HEK293 (cell line): ENCODE data around the gene LRRC8B.

Experiments used
- BCL11A ChIP-seq: fragments of 450-650 bp; formaldehyde crosslinking; IDR thresholded peaks from 2 replicates; pipeline ENCODE4 v1.5.1; 2016; ENCODE audit warnings: low read depth, missing biosample characterization, missing genetic modification characterization
- HOXC10 ChIP-seq: sonication (generic); formaldehyde crosslinking; IDR thresholded peaks from 2 replicates; pipeline ENCODE4 v1.8.1; 2023; ENCODE audit warnings: mild to moderate bottlenecking, missing genetic modification reagents
- KLF10 ChIP-seq: fragments of 450-650 bp; IDR thresholded peaks from 2 replicates; pipeline ENCODE4 v1.5.1; 2018; ENCODE audit warnings: missing biosample characterization, mild to moderate bottlenecking, missing genetic modification characterization
- KLF16 ChIP-seq: fragments of 450-650 bp; formaldehyde crosslinking; IDR thresholded peaks from 2 replicates; pipeline ENCODE4 v1.5.1; 2017; ENCODE audit warnings: missing biosample characterization, missing genetic modification characterization
- KLF9 ChIP-seq: fragments of 450-650 bp; formaldehyde crosslinking; IDR thresholded peaks from 2 replicates; pipeline ENCODE4 v1.5.1; 2016; ENCODE audit warnings: missing biosample characterization, missing genetic modification characterization, low read depth
- MYNN ChIP-seq: fragments of 450-650 bp; formaldehyde crosslinking; IDR thresholded peaks from 2 replicates; pipeline ENCODE4 v1.5.1; 2016; ENCODE audit warnings: missing biosample characterization, missing genetic modification characterization, borderline replicate concordance
- OVOL3 ChIP-seq: fragments of 450-650 bp; formaldehyde crosslinking; IDR thresholded peaks from 2 replicates; pipeline ENCODE4 v1.5.1; 2016; ENCODE audit warnings: missing biosample characterization, missing genetic modification characterization
- TRIM28 ChIP-seq: IDR thresholded peaks from 2 replicates; pipeline ENCODE4 v1.6.1; 2011; ENCODE audit warnings: low read length, control low read depth, borderline replicate concordance
- YY2 ChIP-seq: fragments of 450-650 bp; formaldehyde crosslinking; IDR thresholded peaks from 2 replicates; pipeline ENCODE4 v1.5.1; 2016; ENCODE audit warnings: missing biosample characterization, missing genetic modification characterization
- ZBTB1 ChIP-seq: fragments of 450-650 bp; formaldehyde crosslinking; IDR thresholded peaks from 2 replicates; pipeline ENCODE4 v1.5.1; 2016; ENCODE audit warnings: missing biosample characterization, missing genetic modification characterization
- ZBTB48 ChIP-seq: fragments of 450-650 bp; formaldehyde crosslinking; IDR thresholded peaks from 2 replicates; pipeline ENCODE4 v1.5.1; 2016; ENCODE audit warnings: missing biosample characterization, missing genetic modification characterization
- ZFP3 ChIP-seq: fragments of 450-650 bp; formaldehyde crosslinking; IDR thresholded peaks from 2 replicates; pipeline ENCODE4 v1.5.1; 2016; ENCODE audit warnings: low read depth, missing biosample characterization, missing genetic modification characterization
- ZFP69B ChIP-seq: fragments of 450-650 bp; formaldehyde crosslinking; IDR thresholded peaks from 2 replicates; pipeline ENCODE4 v1.5.1; 2016; ENCODE audit warnings: missing biosample characterization, missing genetic modification characterization
- ZNF112 ChIP-seq: fragments of 450-650 bp; formaldehyde crosslinking; IDR thresholded peaks from 2 replicates; pipeline ENCODE4 v1.5.0; 2017; ENCODE audit warnings: missing biosample characterization, missing genetic modification characterization
- ZNF132 ChIP-seq: fragments of 450-650 bp; formaldehyde crosslinking; IDR thresholded peaks from 2 replicates; pipeline ENCODE4 v1.5.1; 2017; ENCODE audit warnings: missing biosample characterization, missing genetic modification characterization, borderline replicate concordance
- ZNF155 ChIP-seq: fragments of 450-650 bp; formaldehyde crosslinking; IDR thresholded peaks from 2 replicates; pipeline ENCODE4 v1.5.1; 2016; ENCODE audit warnings: missing biosample characterization, missing genetic modification characterization
- ZNF221 ChIP-seq: fragments of 450-650 bp; formaldehyde crosslinking; IDR thresholded peaks from 2 replicates; pipeline ENCODE4 v1.5.1; 2017; ENCODE audit warnings: missing biosample characterization, missing genetic modification characterization, borderline replicate concordance
- ZNF24 ChIP-seq: fragments of 450-650 bp; formaldehyde crosslinking; IDR thresholded peaks from 2 replicates; pipeline ENCODE4 v1.5.1; 2016; ENCODE audit warnings: missing biosample characterization, missing genetic modification characterization
- ZNF302 ChIP-seq: fragments of 450-650 bp; formaldehyde crosslinking; IDR thresholded peaks from 2 replicates; pipeline ENCODE4 v1.5.1; 2016; ENCODE audit warnings: missing biosample characterization, missing genetic modification characterization, low read depth
- ZNF335 ChIP-seq: fragments of 450-650 bp; formaldehyde crosslinking; conservative IDR thresholded peaks from 2 replicates; pipeline ENCODE4 v1.5.1; 2016; ENCODE audit warnings: missing biosample characterization, missing genetic modification characterization
- ZNF366 ChIP-seq: fragments of 450-650 bp; formaldehyde crosslinking; conservative IDR thresholded peaks from 2 replicates; pipeline ENCODE4 v1.5.1; 2016; ENCODE audit warnings: missing biosample characterization, missing genetic modification characterization
- ZNF423 ChIP-seq: fragments of 450-650 bp; formaldehyde crosslinking; IDR thresholded peaks from 2 replicates; pipeline ENCODE4 v1.5.1; 2016; ENCODE audit warnings: missing biosample characterization, missing genetic modification characterization
- ZNF433 ChIP-seq: fragments of 450-650 bp; formaldehyde crosslinking; IDR thresholded peaks from 2 replicates; pipeline ENCODE4 v1.5.1; 2016; ENCODE audit warnings: missing biosample characterization, missing genetic modification characterization, low read depth
- ZNF571 ChIP-seq: fragments of 450-650 bp; formaldehyde crosslinking; IDR thresholded peaks from 2 replicates; pipeline ENCODE4 v1.5.0; 2017; ENCODE audit warnings: missing biosample characterization, missing genetic modification characterization
- ZNF629 ChIP-seq: fragments of 450-650 bp; formaldehyde crosslinking; IDR thresholded peaks from 2 replicates; pipeline ENCODE4 v1.5.1; 2017; ENCODE audit warnings: missing biosample characterization, missing genetic modification characterization
- ZNF639 ChIP-seq: fragments of 450-650 bp; formaldehyde crosslinking; IDR thresholded peaks from 2 replicates; pipeline ENCODE4 v1.5.1; 2016; ENCODE audit warnings: missing biosample characterization, missing genetic modification characterization
- ZNF654 ChIP-seq: fragments of 450-650 bp; formaldehyde crosslinking; IDR thresholded peaks from 2 replicates; pipeline ENCODE4 v1.5.1; 2016; ENCODE audit warnings: low read depth, missing biosample characterization, missing genetic modification characterization
- ZNF830 ChIP-seq: fragments of 450-650 bp; IDR thresholded peaks from 2 replicates; pipeline ENCODE4 v1.5.0; 2018; ENCODE audit warnings: missing biosample characterization, missing genetic modification characterization, low read depth, mild to moderate bottlenecking, moderate library complexity
- ZSCAN23 ChIP-seq: fragments of 450-650 bp; formaldehyde crosslinking; IDR thresholded peaks from 2 replicates; pipeline ENCODE4 v1.5.1; 2016; ENCODE audit warnings: missing biosample characterization, missing genetic modification characterization
- ZSCAN5A ChIP-seq: fragments of 450-650 bp; formaldehyde crosslinking; IDR thresholded peaks from 2 replicates; pipeline ENCODE4 v1.5.1; 2016; ENCODE audit warnings: missing biosample characterization, missing genetic modification characterization
- ZXDB ChIP-seq: fragments of 450-650 bp; formaldehyde crosslinking; IDR thresholded peaks from 2 replicates; pipeline ENCODE4 v1.5.1; 2016; ENCODE audit warnings: missing biosample characterization, missing genetic modification characterization
- TF ChIP-seq, protein P1 (sequence below): fragments of 450-650 bp; formaldehyde crosslinking; IDR thresholded peaks from 2 replicates; pipeline ENCODE4 v1.5.1; 2017; ENCODE audit warnings: missing biosample characterization, missing genetic modification characterization
- TF ChIP-seq, protein P2 (sequence below): fragments of 450-650 bp; formaldehyde crosslinking; IDR thresholded peaks from 2 replicates; pipeline ENCODE4 v1.5.1; 2016; ENCODE audit warnings: missing biosample characterization, missing genetic modification characterization, low read depth

LRRC8B gene

DNA sequence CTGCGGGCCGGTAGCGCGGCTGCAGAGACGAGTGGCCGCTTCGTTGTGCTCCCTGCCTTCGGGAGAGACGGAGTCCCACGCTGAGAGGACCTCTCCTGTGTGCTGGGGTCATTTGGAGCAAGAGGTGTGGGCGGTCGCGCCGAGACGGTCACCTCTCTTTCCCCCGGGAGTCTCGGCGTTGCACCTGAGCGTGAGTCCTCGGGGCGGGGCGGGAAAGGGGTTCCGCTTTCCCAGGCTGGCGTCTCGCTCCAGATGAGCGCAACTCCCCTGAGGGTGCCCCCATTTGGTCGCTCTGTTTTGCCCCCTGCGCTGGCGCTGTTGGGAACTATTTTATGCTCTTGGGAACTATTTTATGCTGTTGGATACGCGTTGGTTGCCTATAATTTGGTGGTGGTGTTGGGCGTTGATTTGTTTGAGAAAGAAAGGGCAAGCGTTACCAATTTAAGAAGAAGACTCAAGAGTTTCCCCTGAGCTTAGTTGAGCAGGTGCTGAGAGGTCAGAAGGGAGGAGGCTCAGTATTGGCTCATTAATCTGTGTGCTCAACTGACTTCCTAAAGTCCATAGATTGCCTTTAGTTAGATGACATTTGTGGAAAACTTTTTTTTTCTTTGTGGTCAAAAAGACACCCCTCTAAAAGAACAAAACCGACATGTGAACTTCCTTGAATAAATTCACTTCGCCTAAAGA is 683 bp downstream of the LRRC8B start (continued):
- TF ChIP-seq ZBTB48 (tag by site-specific recombination) (no peak; the same call in 1 of the 2 replicates), ZNF132 (tag by site-specific recombination) (no peak), ZNF423 (tag by site-specific recombination) (peak; percentile 84; the same call in 1 of the 2 replicates), ZNF433 (tag by site-specific recombination) (no peak), ZXDB (tag by site-specific recombination) (peak; percentile 59; the same call in 1 of the 2 replicates), ZFP69B (tag by site-specific recombination) (peak; percentile 42; the same call in 1 of the 2 replicates), ZNF571 (tag by site-specific recombination) (no peak), ZFP3 (tag by site-specific recombination) (no peak), ZNF639 (tag by site-specific recombination) (peak; percentile 58; the same call in 1 of the 2 replicates), ZNF629 (0 out of 2 replicates have a peak, but pooled peaks have one; percentile 22), ZNF155 (tag by site-specific recombination) (no peak), YY2 (no peak), ZNF221 (no peak), HOXC10 (CRISPR knock-in tag) (no peak; the same call in 1 of the 2 replicates), MYNN (tag by site-specific recombination) (no peak), BCL11A (tag by site-specific recombination) (peak; percentile 54; the same call in 1 of the 2 replicates), ZNF302 (tag by site-specific recombination) (no peak), OVOL3 (tag by site-specific recombination) (no peak), ZNF366 (tag by site-specific recombination) (0 out of 2 replicates have a peak, but pooled peaks have one; percentile 10), TRIM28 (no peak), ZNF654 (tag by site-specific recombination) (no peak), ZNF112 (tag by site-specific recombination) (no peak), ZNF830 (no peak), KLF10 (tag by site-specific recombination) (no peak), ZBTB1 (tag by site-specific recombination) (0 out of 2 replicates have a peak, but pooled peaks have one; percentile 27), KLF9 (tag by site-specific recombination) (no peak), ZNF335 (tag by site-specific recombination) (peak; percentile 11), ZSCAN5A (0 out of 2 replicates have a peak, but pooled peaks have one; percentile 24), KLF16 (tag by site-specific recombination) (peak; percentile 59), ZSCAN23 (tag by site-specific recombination) (no peak), ZNF24 (tag by site-specific recombination) (0 out of 2 replicates have a peak, but pooled peaks have one; percentile 19)
- TF ChIP-seq, protein P1, sequence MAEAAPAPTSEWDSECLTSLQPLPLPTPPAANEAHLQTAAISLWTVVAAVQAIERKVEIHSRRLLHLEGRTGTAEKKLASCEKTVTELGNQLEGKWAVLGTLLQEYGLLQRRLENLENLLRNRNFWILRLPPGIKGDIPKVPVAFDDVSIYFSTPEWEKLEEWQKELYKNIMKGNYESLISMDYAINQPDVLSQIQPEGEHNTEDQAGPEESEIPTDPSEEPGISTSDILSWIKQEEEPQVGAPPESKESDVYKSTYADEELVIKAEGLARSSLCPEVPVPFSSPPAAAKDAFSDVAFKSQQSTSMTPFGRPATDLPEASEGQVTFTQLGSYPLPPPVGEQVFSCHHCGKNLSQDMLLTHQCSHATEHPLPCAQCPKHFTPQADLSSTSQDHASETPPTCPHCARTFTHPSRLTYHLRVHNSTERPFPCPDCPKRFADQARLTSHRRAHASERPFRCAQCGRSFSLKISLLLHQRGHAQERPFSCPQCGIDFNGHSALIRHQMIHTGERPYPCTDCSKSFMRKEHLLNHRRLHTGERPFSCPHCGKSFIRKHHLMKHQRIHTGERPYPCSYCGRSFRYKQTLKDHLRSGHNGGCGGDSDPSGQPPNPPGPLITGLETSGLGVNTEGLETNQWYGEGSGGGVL (tag by site-specific recombination), result no peak
- TF ChIP-seq, protein P2, sequence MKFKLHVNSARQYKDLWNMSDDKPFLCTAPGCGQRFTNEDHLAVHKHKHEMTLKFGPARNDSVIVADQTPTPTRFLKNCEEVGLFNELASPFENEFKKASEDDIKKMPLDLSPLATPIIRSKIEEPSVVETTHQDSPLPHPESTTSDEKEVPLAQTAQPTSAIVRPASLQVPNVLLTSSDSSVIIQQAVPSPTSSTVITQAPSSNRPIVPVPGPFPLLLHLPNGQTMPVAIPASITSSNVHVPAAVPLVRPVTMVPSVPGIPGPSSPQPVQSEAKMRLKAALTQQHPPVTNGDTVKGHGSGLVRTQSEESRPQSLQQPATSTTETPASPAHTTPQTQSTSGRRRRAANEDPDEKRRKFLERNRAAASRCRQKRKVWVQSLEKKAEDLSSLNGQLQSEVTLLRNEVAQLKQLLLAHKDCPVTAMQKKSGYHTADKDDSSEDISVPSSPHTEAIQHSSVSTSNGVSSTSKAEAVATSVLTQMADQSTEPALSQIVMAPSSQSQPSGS (tag by site-specific recombination), result no peak
